ENCODE results near the gene LMBR1L. TPM values are rescaled to one million over a fixed set of nuclear protein-coding genes. Genes with fewer than 3 reads are reported as not detected.

The LMBR1L gene
- total RNA-seq, 1 experiment from 2014 or later: 55.1 TPM

- H4K91ac ChIP-seq (ENCODE audit: insufficient read length, low read depth, low read length): no peak overlapping the region
- H3K56ac ChIP-seq (ENCODE audit: insufficient read length, low read depth, low read length): no peak overlapping the region
- no peaks in the 10 kb centered on the region for H3K9me3 ChIP-seq (ENCODE audit: control insufficient read depth, low read depth, low read length)
- no peak overlapping the region for H3K4ac ChIP-seq (ENCODE audit: low read depth, low read length)
- no peak overlapping the region for H3T11ph ChIP-seq (ENCODE audit: low read length)
- Mint-ChIP-seq H3K4me3 (no peak overlapping the region), H3K9me3 (no peaks in the 10 kb centered on the region), H3K4me1 (peaks cover 29 to 32% of the 10 kb centered on the region in 2 experiments), H3K27me3 (ENCODE audit: low read depth) (peaks cover 23% of the 10 kb centered on the region), H3K36me3 (ENCODE audit: insufficient read depth in 1 of 3, low read depth in 3 of 3) (peaks cover 0 to 3% (median 2%) of the 10 kb centered on the region in 3 experiments; a peak in 3 of 7 replicates), H3K27ac (no peak overlapping the region; a peak in 1 of 7 replicates)
- no peak overlapping the region for H4K5ac ChIP-seq (ENCODE audit: insufficient read length, low read depth, low read length)
- no CpG with 5 or more reads among the region's 4 CpGs for WGBS (ENCODE audit: extremely low coverage, insufficient read length, low lambda C conversion rate)
- peaks cover 6% of the 10 kb centered on the region for H3K23me2 ChIP-seq (ENCODE audit: insufficient read length, low read depth, low read length, poor library complexity, severe bottlenecking)
- no peak for DNase-seq
- no peak overlapping the region for H2BK120ac ChIP-seq (ENCODE audit: low read depth, low read length, poor library complexity, severe bottlenecking)
- H3K79me2 ChIP-seq (ENCODE audit: insufficient read depth, low read length): no peaks in the 10 kb centered on the region
- H3K23ac ChIP-seq (ENCODE audit: insufficient read length, low read depth, low read length): no peak overlapping the region
- H3K27me3 ChIP-seq (ENCODE audit: insufficient read depth, low read length): no peaks in the 10 kb centered on the region
- no peaks in the 10 kb centered on the region for H4K20me1 ChIP-seq (ENCODE audit: control insufficient read depth, insufficient read depth, insufficient read length)
- H2BK20ac ChIP-seq (ENCODE audit: low read depth, low read length, poor library complexity, severe bottlenecking): no peak overlapping the region
- no peak overlapping the region for H3K27ac ChIP-seq (ENCODE audit: insufficient read length, low read depth, low read length)
- no peak overlapping the region for H3K18ac ChIP-seq (ENCODE audit: insufficient read length, low read depth, low read length)
- H2AFZ ChIP-seq (ENCODE audit: low read length): no peak overlapping the region
- no peak overlapping the region for H2AK5ac ChIP-seq (ENCODE audit: insufficient read length, low read length)
- no peak overlapping the region for H3K9ac ChIP-seq (ENCODE audit: extremely low read depth, insufficient read length, low read length)
- TF ChIP-seq, protein P1, sequence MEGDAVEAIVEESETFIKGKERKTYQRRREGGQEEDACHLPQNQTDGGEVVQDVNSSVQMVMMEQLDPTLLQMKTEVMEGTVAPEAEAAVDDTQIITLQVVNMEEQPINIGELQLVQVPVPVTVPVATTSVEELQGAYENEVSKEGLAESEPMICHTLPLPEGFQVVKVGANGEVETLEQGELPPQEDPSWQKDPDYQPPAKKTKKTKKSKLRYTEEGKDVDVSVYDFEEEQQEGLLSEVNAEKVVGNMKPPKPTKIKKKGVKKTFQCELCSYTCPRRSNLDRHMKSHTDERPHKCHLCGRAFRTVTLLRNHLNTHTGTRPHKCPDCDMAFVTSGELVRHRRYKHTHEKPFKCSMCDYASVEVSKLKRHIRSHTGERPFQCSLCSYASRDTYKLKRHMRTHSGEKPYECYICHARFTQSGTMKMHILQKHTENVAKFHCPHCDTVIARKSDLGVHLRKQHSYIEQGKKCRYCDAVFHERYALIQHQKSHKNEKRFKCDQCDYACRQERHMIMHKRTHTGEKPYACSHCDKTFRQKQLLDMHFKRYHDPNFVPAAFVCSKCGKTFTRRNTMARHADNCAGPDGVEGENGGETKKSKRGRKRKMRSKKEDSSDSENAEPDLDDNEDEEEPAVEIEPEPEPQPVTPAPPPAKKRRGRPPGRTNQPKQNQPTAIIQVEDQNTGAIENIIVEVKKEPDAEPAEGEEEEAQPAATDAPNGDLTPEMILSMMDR (conservative IDR thresholded peaks at IDR 0.05): no peak
- no peaks in the 10 kb centered on the region for H3K79me1 ChIP-seq (ENCODE audit: insufficient read depth, low read depth, low read length, poor library complexity, severe bottlenecking)
- H3K4me2 ChIP-seq (ENCODE audit: insufficient read depth, insufficient read length, low read length): no peak overlapping the region
- no peak overlapping the region for H2BK15ac ChIP-seq (ENCODE audit: low read depth, low read length)
- H4K8ac ChIP-seq (replicated peaks; ENCODE audit: insufficient read length, low read depth, low read length): no peak overlapping the region
- H3K4me1 ChIP-seq (ENCODE audit: insufficient read depth, low read length): no peaks in the 10 kb centered on the region
- no peak overlapping the region for H2BK5ac ChIP-seq (ENCODE audit: insufficient read length, low read length)
- H2BK12ac ChIP-seq (ENCODE audit: insufficient read length, low read depth, low read length): no peak overlapping the region
- H3K14ac ChIP-seq (ENCODE audit: insufficient read depth, low read length): no peak overlapping the region
Observed at GRCh38 chr12:49066120-49066519, 44.5 kb downstream of the LMBR1L start.

Data from H9 (cell line).